ENCODE data around the gene TBX4. TPM values are rescaled to one million over a fixed set of nuclear protein-coding genes. Genes with fewer than 3 reads are reported as not detected.
A peak's percentile ranks its signal among the peaks of the same experiment; 100 is the strongest.

Gene TBX4
- total and polyA plus RNA-seq, 2 of the 13 experiments (the other 11 are each of a cell fraction or from before 2014, with no cell fraction given): 0.11 to 1.1 TPM

DNA sequence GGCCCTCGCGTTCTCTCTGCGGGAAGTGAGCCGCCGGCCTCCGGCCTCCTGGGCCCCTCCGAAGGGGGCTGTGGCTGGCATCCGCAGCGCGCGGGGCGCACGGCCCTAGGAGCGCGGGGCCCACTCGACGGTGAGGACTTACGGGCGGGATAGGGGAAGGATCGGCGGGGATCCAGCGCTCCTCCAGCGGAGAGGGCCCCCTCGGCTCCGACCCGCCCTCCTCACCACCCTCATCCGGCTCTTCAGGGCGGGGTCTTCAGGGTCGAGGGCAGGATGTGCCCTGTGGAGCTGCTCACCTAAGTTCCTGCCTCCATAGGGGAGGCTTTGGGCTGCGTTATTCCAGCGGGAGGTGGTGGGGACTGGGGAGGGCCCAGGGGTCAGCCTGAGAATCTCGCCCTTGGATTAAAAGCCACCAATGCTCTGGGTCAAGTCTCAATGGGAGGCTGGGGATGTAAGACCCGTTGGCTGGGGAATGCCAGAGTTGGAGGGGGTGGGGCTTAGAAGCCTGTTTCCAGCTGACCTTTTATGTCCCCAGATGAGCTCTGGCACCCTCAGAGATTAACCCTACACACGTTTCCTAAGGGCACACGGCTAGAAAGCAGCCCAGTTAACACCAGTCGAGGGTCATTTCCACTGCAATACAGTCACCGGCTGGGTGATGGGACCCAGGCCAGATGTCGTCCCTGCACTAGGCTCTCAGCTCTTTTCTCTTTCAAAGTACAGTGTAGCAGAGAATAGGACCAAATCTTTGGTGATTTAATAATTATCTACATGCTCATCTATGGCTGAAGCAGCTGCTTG is 39.2 kb upstream of the TBX4 start (continued):
- TF ChIP-seq ZNF766 (CRISPR knock-in tag; IDR thresholded peaks at IDR 0.05; ENCODE audit: borderline replicate concordance) (no peak), ZNF441 (CRISPR knock-in tag; IDR thresholded peaks at IDR 0.05; ENCODE audit: borderline replicate concordance) (peak; percentile 9; the same call in 1 of the 2 replicates), SIX1 (CRISPR knock-in tag; IDR thresholded peaks at IDR 0.05; ENCODE audit: borderline replicate concordance) (no peak), PCBP1 (IDR thresholded peaks at IDR 0.05; ENCODE audit: borderline replicate concordance, low read depth, low read length) (no peak), ERF (CRISPR knock-in tag; IDR thresholded peaks at IDR 0.05) (no peak), ZFP36L2 (CRISPR knock-in tag; IDR thresholded peaks at IDR 0.05) (no peak), NFE2 (CRISPR knock-in tag; IDR thresholded peaks at IDR 0.05) (no peak), GTF2F1 (IDR thresholded peaks at IDR 0.05; ENCODE audit: low read length) (no peak), JUND (CRISPR knock-in tag; IDR thresholded peaks at IDR 0.05) (0 out of 2 replicates have a peak, but pooled peaks have one; percentile 17), ZNF737 (CRISPR knock-in tag; IDR thresholded peaks at IDR 0.05; ENCODE audit: borderline replicate concordance) (0 out of 2 replicates have a peak, but pooled peaks have one; percentile 64), HOXA5 (CRISPR knock-in tag; IDR thresholded peaks at IDR 0.05) (no peak; the same call in 1 of the 2 replicates), ZNF879 (CRISPR knock-in tag; IDR thresholded peaks at IDR 0.05) (0 out of 2 replicates have a peak, but pooled peaks have one; percentile 64), KLF9 (CRISPR knock-in tag; IDR thresholded peaks at IDR 0.05; ENCODE audit: low read depth) (no peak), ATAD3A (CRISPR knock-in tag; IDR thresholded peaks at IDR 0.05) (no peak)
- TF ChIP-seq, protein P1, sequence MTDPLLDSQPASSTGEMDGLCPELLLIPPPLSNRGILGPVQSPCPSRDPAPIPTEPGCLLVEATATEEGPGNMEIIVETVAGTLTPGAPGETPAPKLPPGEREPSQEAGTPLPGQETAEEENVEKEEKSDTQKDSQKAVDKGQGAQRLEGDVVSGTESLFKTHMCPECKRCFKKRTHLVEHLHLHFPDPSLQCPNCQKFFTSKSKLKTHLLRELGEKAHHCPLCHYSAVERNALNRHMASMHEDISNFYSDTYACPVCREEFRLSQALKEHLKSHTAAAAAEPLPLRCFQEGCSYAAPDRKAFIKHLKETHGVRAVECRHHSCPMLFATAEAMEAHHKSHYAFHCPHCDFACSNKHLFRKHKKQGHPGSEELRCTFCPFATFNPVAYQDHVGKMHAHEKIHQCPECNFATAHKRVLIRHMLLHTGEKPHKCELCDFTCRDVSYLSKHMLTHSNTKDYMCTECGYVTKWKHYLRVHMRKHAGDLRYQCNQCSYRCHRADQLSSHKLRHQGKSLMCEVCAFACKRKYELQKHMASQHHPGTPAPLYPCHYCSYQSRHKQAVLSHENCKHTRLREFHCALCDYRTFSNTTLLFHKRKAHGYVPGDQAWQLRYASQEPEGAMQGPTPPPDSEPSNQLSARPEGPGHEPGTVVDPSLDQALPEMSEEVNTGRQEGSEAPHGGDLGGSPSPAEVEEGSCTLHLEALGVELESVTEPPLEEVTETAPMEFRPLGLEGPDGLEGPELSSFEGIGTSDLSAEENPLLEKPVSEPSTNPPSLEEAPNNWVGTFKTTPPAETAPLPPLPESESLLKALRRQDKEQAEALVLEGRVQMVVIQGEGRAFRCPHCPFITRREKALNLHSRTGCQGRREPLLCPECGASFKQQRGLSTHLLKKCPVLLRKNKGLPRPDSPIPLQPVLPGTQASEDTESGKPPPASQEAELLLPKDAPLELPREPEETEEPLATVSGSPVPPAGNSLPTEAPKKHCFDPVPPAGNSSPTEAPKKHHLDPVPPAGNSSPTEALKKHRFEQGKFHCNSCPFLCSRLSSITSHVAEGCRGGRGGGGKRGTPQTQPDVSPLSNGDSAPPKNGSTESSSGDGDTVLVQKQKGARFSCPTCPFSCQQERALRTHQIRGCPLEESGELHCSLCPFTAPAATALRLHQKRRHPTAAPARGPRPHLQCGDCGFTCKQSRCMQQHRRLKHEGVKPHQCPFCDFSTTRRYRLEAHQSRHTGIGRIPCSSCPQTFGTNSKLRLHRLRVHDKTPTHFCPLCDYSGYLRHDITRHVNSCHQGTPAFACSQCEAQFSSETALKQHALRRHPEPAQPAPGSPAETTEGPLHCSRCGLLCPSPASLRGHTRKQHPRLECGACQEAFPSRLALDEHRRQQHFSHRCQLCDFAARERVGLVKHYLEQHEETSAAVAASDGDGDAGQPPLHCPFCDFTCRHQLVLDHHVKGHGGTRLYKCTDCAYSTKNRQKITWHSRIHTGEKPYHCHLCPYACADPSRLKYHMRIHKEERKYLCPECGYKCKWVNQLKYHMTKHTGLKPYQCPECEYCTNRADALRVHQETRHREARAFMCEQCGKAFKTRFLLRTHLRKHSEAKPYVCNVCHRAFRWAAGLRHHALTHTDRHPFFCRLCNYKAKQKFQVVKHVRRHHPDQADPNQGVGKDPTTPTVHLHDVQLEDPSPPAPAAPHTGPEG (CRISPR knock-in tag; IDR thresholded peaks at IDR 0.05): peak; percentile 50; the same call in 1 of the 2 replicates
- TF ChIP-seq, protein P2, sequence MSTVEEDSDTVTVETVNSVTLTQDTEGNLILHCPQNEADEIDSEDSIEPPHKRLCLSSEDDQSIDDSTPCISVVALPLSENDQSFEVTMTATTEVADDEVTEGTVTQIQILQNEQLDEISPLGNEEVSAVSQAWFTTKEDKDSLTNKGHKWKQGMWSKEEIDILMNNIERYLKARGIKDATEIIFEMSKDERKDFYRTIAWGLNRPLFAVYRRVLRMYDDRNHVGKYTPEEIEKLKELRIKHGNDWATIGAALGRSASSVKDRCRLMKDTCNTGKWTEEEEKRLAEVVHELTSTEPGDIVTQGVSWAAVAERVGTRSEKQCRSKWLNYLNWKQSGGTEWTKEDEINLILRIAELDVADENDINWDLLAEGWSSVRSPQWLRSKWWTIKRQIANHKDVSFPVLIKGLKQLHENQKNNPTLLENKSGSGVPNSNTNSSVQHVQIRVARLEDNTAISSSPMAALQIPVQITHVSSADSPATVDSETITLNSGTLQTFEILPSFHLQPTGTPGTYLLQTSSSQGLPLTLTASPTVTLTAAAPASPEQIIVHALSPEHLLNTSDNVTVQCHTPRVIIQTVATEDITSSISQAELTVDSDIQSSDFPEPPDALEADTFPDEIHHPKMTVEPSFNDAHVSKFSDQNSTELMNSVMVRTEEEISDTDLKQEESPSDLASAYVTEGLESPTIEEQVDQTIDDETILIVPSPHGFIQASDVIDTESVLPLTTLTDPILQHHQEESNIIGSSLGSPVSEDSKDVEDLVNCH (CRISPR knock-in tag; IDR thresholded peaks at IDR 0.05): 0 out of 2 replicates have a peak, but pooled peaks have one; percentile 7
- TF ChIP-seq, protein P3, sequence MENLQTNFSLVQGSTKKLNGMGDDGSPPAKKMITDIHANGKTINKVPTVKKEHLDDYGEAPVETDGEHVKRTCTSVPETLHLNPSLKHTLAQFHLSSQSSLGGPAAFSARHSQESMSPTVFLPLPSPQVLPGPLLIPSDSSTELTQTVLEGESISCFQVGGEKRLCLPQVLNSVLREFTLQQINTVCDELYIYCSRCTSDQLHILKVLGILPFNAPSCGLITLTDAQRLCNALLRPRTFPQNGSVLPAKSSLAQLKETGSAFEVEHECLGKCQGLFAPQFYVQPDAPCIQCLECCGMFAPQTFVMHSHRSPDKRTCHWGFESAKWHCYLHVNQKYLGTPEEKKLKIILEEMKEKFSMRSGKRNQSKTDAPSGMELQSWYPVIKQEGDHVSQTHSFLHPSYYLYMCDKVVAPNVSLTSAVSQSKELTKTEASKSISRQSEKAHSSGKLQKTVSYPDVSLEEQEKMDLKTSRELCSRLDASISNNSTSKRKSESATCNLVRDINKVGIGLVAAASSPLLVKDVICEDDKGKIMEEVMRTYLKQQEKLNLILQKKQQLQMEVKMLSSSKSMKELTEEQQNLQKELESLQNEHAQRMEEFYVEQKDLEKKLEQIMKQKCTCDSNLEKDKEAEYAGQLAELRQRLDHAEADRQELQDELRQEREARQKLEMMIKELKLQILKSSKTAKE (CRISPR knock-in tag; IDR thresholded peaks at IDR 0.05; ENCODE audit: borderline replicate concordance): no peak

All from HepG2 (cell line).